ENCODE measurements around the gene CCR3. TPM values are rescaled to one million over a fixed set of nuclear protein-coding genes. Genes with fewer than 3 reads are reported as not detected.

The CCR3 gene
- total RNA-seq, 1 experiment from 2014 or later: not detected

DNA sequence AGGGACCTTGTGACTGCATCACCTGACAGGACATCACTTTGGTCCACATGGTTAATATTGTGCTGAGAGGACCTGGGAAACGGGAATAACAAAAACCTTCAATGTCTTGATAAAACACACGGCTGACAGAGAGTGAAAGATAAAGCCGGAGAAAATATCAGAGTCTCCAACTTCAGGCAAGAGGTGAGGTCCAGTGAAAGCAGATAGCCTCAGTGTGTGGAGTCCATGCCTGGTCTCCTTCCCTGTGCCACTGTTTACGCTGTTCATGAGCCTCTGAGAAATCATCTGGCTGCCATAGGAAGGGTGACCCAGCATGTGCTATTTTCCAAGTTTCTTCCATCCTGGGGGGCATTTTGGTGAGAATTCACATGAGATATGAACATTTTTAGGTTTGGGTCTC, 39.8 kb downstream of the CCR3 start:
- in situ Hi-C loops (cut with HindIII; ENCODE audit: low pct_unique_long_range_greater_than_20kb, low sequenced_read_pairs): no loop called here
- Histone ChIP-seq H3K4me1 (ENCODE audit: control insufficient read depth, insufficient read depth, low read length) (no peaks in the 10 kb centered on the region), H3K9me3 (ENCODE audit: control insufficient read depth, insufficient read depth, low read depth, low read length) (no peaks in the 10 kb centered on the region), H3K27me3 (ENCODE audit: control insufficient read depth, insufficient read depth, low read length) (no peaks in the 10 kb centered on the region), H3K4me3 (ENCODE audit: low read depth in 2 of 2, low read length in 2 of 2) (no peak overlapping the region), H3K27ac (ENCODE audit: low read length) (no peak overlapping the region), H3K36me3 (ENCODE audit: control insufficient read depth, insufficient read depth, low read length) (no peaks in the 10 kb centered on the region)
- ATAC-seq (no peak), DNase-seq (ENCODE audit: low read depth, low spot score) (no peak)
- ChIA-PET CTCF (no interaction called here), POLR2A (no interaction called here)
- no TSS peak for BruUV-seq (replicated peaks)
- intact Hi-C loops (cut with micrococcal nuclease; ENCODE audit: unreplicated experiment): no loop called here
- TF ChIP-seq TCF7L2 (IDR thresholded peaks at IDR 0.05; ENCODE audit: low read depth, low read length) (no peak), SIN3A (IDR thresholded peaks at IDR 0.05; ENCODE audit: borderline replicate concordance, insufficient read depth, low read depth, low read length) (no peak), POLR2AphosphoS5 (IDR thresholded peaks at IDR 0.05; ENCODE audit: low read depth, low read length) (no peak), REST (IDR thresholded peaks at IDR 0.05; ENCODE audit: insufficient read depth in 1 of 2, low read depth in 2 of 2, low read length in 1 of 2) (no peak)
- TF ChIP-seq, protein P1, sequence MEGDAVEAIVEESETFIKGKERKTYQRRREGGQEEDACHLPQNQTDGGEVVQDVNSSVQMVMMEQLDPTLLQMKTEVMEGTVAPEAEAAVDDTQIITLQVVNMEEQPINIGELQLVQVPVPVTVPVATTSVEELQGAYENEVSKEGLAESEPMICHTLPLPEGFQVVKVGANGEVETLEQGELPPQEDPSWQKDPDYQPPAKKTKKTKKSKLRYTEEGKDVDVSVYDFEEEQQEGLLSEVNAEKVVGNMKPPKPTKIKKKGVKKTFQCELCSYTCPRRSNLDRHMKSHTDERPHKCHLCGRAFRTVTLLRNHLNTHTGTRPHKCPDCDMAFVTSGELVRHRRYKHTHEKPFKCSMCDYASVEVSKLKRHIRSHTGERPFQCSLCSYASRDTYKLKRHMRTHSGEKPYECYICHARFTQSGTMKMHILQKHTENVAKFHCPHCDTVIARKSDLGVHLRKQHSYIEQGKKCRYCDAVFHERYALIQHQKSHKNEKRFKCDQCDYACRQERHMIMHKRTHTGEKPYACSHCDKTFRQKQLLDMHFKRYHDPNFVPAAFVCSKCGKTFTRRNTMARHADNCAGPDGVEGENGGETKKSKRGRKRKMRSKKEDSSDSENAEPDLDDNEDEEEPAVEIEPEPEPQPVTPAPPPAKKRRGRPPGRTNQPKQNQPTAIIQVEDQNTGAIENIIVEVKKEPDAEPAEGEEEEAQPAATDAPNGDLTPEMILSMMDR (IDR thresholded peaks at IDR 0.05): no peak

DNA sequence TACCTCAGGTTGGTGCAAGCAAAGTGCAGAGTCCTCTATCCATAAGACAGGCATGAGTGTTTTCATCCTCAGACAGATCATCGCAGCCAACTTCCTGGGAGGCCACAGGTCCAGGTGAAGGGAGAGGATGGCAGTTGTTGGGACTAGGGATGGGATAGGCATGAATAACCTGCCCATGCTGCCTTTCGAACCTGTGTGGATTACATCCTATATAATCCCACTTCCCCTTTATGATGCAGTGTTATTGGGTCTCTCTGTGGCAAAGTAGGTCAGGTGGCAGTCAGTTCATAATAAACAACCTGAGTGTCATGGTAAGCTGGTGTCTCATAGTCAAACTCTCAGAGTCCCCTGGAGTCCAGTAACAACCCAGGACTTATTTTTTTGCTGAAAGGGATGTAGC, 40.4 kb downstream of the CCR3 start:
- POLR2A ChIA-PET: no interaction called here

More for the DNA sequence above, 40.4 kb downstream of the CCR3 start:
- DNase-seq (ENCODE audit: low read depth, low spot score) (no peak), ATAC-seq (no peak)
- TF ChIP-seq, protein P1 (IDR thresholded peaks at IDR 0.05): no peak
- TF ChIP-seq TCF7L2 (IDR thresholded peaks at IDR 0.05; ENCODE audit: low read depth, low read length): no peak
- no peak for TF ChIP-seq SIN3A (IDR thresholded peaks at IDR 0.05; ENCODE audit: borderline replicate concordance, insufficient read depth, low read depth, low read length)
- no peak for TF ChIP-seq REST (IDR thresholded peaks at IDR 0.05; ENCODE audit: insufficient read depth in 1 of 2, low read depth in 2 of 2, low read length in 1 of 2)
- no peak for TF ChIP-seq POLR2AphosphoS5 (IDR thresholded peaks at IDR 0.05; ENCODE audit: low read depth, low read length)
- no peaks in the 10 kb centered on the region for H3K36me3 ChIP-seq (ENCODE audit: control insufficient read depth, insufficient read depth, low read length)
- no peaks in the 10 kb centered on the region for H3K4me1 ChIP-seq (ENCODE audit: control insufficient read depth, insufficient read depth, low read length)
- no peak overlapping the region for H3K27ac ChIP-seq (ENCODE audit: low read length)
- H3K27me3 ChIP-seq (ENCODE audit: control insufficient read depth, insufficient read depth, low read length): no peaks in the 10 kb centered on the region
- in situ Hi-C loops (cut with HindIII; ENCODE audit: low pct_unique_long_range_greater_than_20kb, low sequenced_read_pairs) (no loop called here), intact Hi-C loops (cut with micrococcal nuclease; ENCODE audit: unreplicated experiment) (no loop called here)
- CTCF ChIA-PET: no interaction called here
- no TSS peak for BruUV-seq (replicated peaks)
- no peaks in the 10 kb centered on the region for H3K9me3 ChIP-seq (ENCODE audit: control insufficient read depth, insufficient read depth, low read depth, low read length)
- H3K4me3 ChIP-seq (ENCODE audit: low read depth in 2 of 2, low read length in 2 of 2): no peak overlapping the region

Measured in Panc1 (cell line).